Vagina (tissue), 2 donors: ENCODE data around the gene ASPHD2.

ENCODE experiments used
- POLR2A ChIP-seq, 2 donors: fragments of 450-650 bp; IDR thresholded peaks; one replicate each; pipeline ENCODE4 v1.6.1; 2017; ENCODE audit warnings: antibody characterized with exemption in 2 of 2, mild to moderate bottlenecking in 2 of 2, moderate library complexity in 2 of 2
- POLR2AphosphoS5 ChIP-seq, 2 donors: sonication (generic); formaldehyde crosslinking; IDR thresholded peaks; one replicate each; pipeline ENCODE4 v1.9.0; 2017; ENCODE audit warnings: antibody characterized with exemption in 2 of 2, mild to moderate bottlenecking in 2 of 2, low read depth in 1 of 2; ENCODE audit not compliant: insufficient read depth in 1 of 2
- TF ChIP-seq, protein P1 (sequence below), 3 experiments: fragments of 450-650 bp in 2 of 3; fragments of 200-600 bp in 1 of 3; sonication (generic) in 1 of 3; IDR thresholded peaks; one replicate each; pipeline ENCODE4 v1.5.1; 2017 to 2019; ENCODE audit warnings: antibody characterized with exemption in 3 of 3, mild to moderate bottlenecking in 2 of 3, moderate library complexity in 2 of 3

DNA sequence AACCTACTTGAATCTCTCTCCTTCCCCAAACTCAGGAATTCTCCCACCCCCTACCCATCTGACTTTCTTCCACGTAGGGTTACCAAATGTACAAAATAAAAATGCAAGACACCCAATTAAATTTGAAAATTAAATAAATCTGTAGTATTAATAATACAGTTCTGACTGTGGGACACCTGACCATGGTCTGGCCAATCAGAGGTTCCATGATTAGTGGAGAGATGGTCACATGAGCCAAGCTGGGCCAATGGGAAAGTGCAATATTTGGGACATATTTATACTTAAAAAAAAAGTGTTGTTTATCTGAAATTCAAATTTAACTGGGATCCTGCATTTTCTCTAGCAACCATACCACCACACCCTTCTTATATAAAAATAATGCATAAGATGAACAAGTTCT lies 29.8 kb upstream of the ASPHD2 start:
- TF ChIP-seq, protein P1, sequence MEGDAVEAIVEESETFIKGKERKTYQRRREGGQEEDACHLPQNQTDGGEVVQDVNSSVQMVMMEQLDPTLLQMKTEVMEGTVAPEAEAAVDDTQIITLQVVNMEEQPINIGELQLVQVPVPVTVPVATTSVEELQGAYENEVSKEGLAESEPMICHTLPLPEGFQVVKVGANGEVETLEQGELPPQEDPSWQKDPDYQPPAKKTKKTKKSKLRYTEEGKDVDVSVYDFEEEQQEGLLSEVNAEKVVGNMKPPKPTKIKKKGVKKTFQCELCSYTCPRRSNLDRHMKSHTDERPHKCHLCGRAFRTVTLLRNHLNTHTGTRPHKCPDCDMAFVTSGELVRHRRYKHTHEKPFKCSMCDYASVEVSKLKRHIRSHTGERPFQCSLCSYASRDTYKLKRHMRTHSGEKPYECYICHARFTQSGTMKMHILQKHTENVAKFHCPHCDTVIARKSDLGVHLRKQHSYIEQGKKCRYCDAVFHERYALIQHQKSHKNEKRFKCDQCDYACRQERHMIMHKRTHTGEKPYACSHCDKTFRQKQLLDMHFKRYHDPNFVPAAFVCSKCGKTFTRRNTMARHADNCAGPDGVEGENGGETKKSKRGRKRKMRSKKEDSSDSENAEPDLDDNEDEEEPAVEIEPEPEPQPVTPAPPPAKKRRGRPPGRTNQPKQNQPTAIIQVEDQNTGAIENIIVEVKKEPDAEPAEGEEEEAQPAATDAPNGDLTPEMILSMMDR (IDR thresholded peaks at IDR 0.05) = no peak
- TF ChIP-seq POLR2A (IDR thresholded peaks at IDR 0.05) (no peak), POLR2AphosphoS5 (IDR thresholded peaks at IDR 0.05; ENCODE audit: insufficient read depth in 1 of 2, low read depth in 1 of 2) (no peak)
